Stomach (tissue), 9 donors: ENCODE measurements around the gene CYB561D1. TPM values are rescaled to one million over a fixed set of nuclear protein-coding genes. Genes with fewer than 3 reads are reported as not detected.

Source experiments
- DNase-seq, 2 donors: peaks; one replicate each; pipeline versions ENCODE4 v3.0.0 to v3.0.0-alpha.2; 2013 to 2019
- H3K27ac ChIP-seq, 5 donors: fragments of 200-600 bp in 4 of 5; sonication (generic) in 4 of 5; one replicate each; pipeline ENCODE4 v1.5.1; 2013 to 2019; ENCODE audit warnings: mild to moderate bottlenecking in 1 of 5, moderate library complexity in 1 of 5
- H3K27me3 ChIP-seq, 3 donors: fragments of 200-600 bp; sonication (generic); one replicate each; pipeline ENCODE4 v1.5.1; 2017 to 2019; ENCODE audit warnings: mixed run types in 1 of 3
- H3K36me3 ChIP-seq, 4 donors: fragments of 200-600 bp; sonication (generic); 1 replicate in 3 of 4; 2 replicates in 1 of 4; pipeline ENCODE4 v1.5.1; 2016 to 2019
- H3K4me1 ChIP-seq, 4 donors: fragments of 200-600 bp; sonication (generic); one replicate each; pipeline ENCODE4 v1.5.1; 2016 to 2019
- H3K4me3 ChIP-seq, 4 donors: fragments of 200-600 bp; sonication (generic) in 3 of 4; one replicate each; pipeline ENCODE4 v1.5.1; 2016 to 2019; ENCODE audit warnings: mild to moderate bottlenecking in 1 of 4
- H3K9me3 ChIP-seq, 4 donors: fragments of 200-600 bp; sonication (generic); one replicate each; pipeline ENCODE4 v1.5.1; 2016 to 2019
- EP300 ChIP-seq: sonication (generic); formaldehyde crosslinking; IDR thresholded peaks from one replicate; pipeline ENCODE4 v1.6.1; 2017; ENCODE audit warnings: antibody characterized with exemption
- POLR2A ChIP-seq, 4 donors: fragments of 450-650 bp; IDR thresholded peaks; one replicate each; pipeline ENCODE4 v1.6.1; 2016; ENCODE audit warnings: antibody characterized with exemption in 4 of 4, control low read depth in 2 of 4, mild to moderate bottlenecking in 1 of 4, moderate library complexity in 1 of 4
- POLR2AphosphoS5 ChIP-seq, 3 donors: sonication (generic); formaldehyde crosslinking; IDR thresholded peaks; one replicate each; pipeline ENCODE4 v1.6.1; 2016; ENCODE audit warnings: antibody characterized with exemption in 3 of 3
- WGBS, 5 donors: extraction: QIAGEN DNeasy Blood & Tissue Kit in 3 of 5; methylation state at CpG; one replicate each; pipeline versions ENCODE4 v1.1.5 to v1.1.7; 2013 to 2018; 5-methylcytosine and 5-hydroxymethylcytosine counted together
- intact Hi-C: fragments of 100-400 bp; cut with DNase I; formaldehyde crosslinking; loops from one replicate; pipeline ENCODE4 v1.15.1; 2023; ENCODE audit warnings: low total_unique reads
- polyA plus RNA-seq, 3 donors: library from polyadenylated mRNA; stranded (reverse); fragments of 200-250 nt; gene quantifications; one replicate each; pipeline ENCODE4 v1.2.3, GENCODE V29; 2013
- total RNA-seq, 5 donors: library from RNA; depleted of rRNA; stranded (reverse); fragments of >200 nt; gene quantifications; one replicate each; pipeline versions ENCODE4 v1.1.0 to v1.2.3, GENCODE V29; 2014 to 2016
- TF ChIP-seq, protein P1 (sequence below), 7 experiments: fragments of 450-650 bp in 4 of 7; fragments of 200-600 bp in 3 of 7; sonication (generic) in 3 of 7; IDR thresholded peaks; one replicate each; pipeline ENCODE4 v1.5.1; 2016 to 2019; ENCODE audit warnings: antibody characterized with exemption in 7 of 7, control low read depth in 2 of 7, mild to moderate bottlenecking in 1 of 7
- donor health status: healthy with polysubstance abuse.
- donor health status: Bipolar disorder and iron deficiency.
- donor health status: healthy.

CYB561D1 gene
- total and polyA plus RNA-seq, 8 donors: 1.8 to 6.4 (median 2.5) TPM

- WGBS, 5 donors: 69 to 80% (median 78%) methylated on average over 9 of the region's 9 CpGs
- DNase-seq: no peak
- Histone ChIP-seq H3K27ac (no peak overlapping the region), H3K4me3 (no peak overlapping the region), H3K27me3 (no peaks in the 10 kb centered on the region), H3K36me3 (no peaks in the 10 kb centered on the region), H3K4me1 (peaks cover 0 to 17% (median 7%) of the 10 kb centered on the region in 4 donors), H3K9me3 (no peaks in the 10 kb centered on the region)
- TF ChIP-seq POLR2AphosphoS5 (IDR thresholded peaks at IDR 0.05) (no peak), EP300 (no peak), POLR2A (IDR thresholded peaks at IDR 0.05) (no peak)
- TF ChIP-seq, protein P1, sequence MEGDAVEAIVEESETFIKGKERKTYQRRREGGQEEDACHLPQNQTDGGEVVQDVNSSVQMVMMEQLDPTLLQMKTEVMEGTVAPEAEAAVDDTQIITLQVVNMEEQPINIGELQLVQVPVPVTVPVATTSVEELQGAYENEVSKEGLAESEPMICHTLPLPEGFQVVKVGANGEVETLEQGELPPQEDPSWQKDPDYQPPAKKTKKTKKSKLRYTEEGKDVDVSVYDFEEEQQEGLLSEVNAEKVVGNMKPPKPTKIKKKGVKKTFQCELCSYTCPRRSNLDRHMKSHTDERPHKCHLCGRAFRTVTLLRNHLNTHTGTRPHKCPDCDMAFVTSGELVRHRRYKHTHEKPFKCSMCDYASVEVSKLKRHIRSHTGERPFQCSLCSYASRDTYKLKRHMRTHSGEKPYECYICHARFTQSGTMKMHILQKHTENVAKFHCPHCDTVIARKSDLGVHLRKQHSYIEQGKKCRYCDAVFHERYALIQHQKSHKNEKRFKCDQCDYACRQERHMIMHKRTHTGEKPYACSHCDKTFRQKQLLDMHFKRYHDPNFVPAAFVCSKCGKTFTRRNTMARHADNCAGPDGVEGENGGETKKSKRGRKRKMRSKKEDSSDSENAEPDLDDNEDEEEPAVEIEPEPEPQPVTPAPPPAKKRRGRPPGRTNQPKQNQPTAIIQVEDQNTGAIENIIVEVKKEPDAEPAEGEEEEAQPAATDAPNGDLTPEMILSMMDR (IDR thresholded peaks at IDR 0.05): no peak
- intact Hi-C loops: no loop called here
These were observed 43.7 kb downstream of the CYB561D1 start for GRCh38 chr1:109537450-109538178.

DNA sequence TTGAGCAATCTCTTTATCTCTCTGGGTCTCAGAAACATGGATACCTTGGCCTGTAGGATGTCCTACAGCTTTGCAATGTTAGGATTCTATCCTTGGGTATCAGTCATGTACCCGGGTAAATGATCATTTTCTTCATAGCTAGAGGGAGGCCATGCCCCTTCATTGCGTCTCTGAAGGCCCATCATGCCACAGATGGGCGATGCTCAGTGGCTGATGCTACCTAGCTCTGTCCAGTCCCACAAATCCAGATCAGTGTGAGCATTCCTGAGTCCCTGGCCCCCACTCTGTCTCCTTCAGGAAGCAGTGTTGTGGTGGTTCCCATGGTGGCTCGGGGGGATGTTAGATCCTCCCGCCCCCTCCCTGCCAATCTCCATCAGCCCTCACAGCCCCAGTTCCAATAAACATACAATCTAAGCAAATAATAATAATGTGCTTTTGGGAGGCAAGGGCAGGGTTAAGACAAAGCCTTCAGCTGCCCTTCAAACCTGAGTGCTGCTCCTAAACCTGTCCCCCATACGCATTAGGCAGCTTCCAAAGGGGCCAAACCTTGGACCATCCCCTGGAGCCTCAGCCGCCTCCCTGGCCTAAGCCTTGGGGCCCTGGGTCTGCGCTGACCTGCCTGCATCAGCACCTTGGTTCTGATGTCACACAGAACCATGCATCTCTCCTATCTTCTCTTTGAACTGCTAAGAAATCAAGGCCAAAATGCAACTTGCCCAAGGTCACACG lies 45.1 kb downstream of the CYB561D1 start:
- Histone ChIP-seq H3K27me3 (no peaks in the 10 kb centered on the region), H3K36me3 (no peaks in the 10 kb centered on the region), H3K4me3 (no peak overlapping the region), H3K4me1 (peaks cover 0 to 13% (median 3%) of the 10 kb centered on the region in 4 donors), H3K9me3 (no peaks in the 10 kb centered on the region), H3K27ac (no peak overlapping the region)
- intact Hi-C loops: no loop called here
- no peak for DNase-seq
- WGBS, 5 donors: 86 to 92% (median 88%) methylated on average over 9 of the region's 9 CpGs
- TF ChIP-seq POLR2A (IDR thresholded peaks at IDR 0.05) (no peak), EP300 (no peak), POLR2AphosphoS5 (IDR thresholded peaks at IDR 0.05) (no peak)
- TF ChIP-seq, protein P1 (IDR thresholded peaks at IDR 0.05): no peak

DNA sequence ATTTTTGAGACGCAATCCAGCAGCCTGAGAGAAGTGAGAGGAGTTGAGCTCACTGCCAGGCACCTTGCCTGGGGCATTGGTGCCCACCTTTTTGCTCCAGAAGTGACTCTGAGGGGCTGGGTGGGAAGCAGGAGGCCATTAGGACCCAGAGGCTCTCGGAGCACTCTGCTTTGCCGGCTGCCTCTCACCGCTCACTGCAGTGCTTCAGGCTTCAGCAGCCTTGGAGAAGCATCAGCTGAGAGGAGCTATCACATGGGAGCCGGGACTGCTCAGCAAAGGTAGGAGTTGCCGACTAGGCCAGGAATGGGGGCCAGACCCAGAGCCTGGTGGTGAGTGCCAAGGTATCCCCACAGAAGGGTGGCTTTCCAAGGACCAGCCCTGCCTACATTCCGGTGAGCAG lies 45.8 kb downstream of the CYB561D1 start, which contains the start of gene GPR61:
TSS of gene GPR61 (plus strand) at position 197 of the 400 bp plus-strand sequence. CDS start 3,151 bp downstream, outside the sequence.
- WGBS, 5 donors: 40 to 62% (median 52%) methylated on average over 3 to 7 of the region's 7 CpGs
- H3K27ac ChIP-seq: no peak within 1 kb of the TSS
- H3K4me1 ChIP-seq: peaks cover 0 to 13% (median 3%) of the 10 kb centered on the region in 4 donors
- no peaks in the 10 kb centered on the region for H3K27me3 ChIP-seq
- DNase-seq: no peak
- TF ChIP-seq POLR2A (IDR thresholded peaks at IDR 0.05): no peak
- H3K4me3 ChIP-seq: no peak within 1 kb of the TSS
- no peaks in the 10 kb centered on the region for H3K36me3 ChIP-seq
- intact Hi-C loops: loop anchor here (5.0 to 10.0 kb wide), 2 partner anchors 93 to 235 kb away; no protein-coding TSS in a partner anchor
- no peaks in the 10 kb centered on the region for H3K9me3 ChIP-seq

DNA sequence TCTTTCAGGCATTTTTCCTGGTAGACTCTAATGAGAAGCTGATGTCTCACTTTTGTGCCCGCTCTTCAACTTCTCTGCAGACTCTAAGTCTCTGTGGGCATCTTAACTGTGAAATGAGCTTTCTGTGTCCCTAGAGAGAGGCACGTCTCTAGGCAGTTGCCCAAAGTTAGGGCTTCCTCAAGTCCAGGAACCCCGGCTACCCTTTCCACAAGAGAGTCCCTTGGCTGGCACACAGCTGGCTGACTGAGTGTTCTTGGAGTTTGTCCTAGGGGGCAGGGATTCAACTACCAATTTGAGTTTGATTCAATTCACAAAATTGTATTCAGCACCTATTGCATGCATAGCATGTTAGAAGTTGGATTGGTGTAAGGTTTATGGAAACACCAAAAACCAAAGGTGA lies 47.2 kb downstream of the CYB561D1 start:
- TF ChIP-seq EP300 (no peak), POLR2A (IDR thresholded peaks at IDR 0.05) (no peak), POLR2AphosphoS5 (IDR thresholded peaks at IDR 0.05) (no peak)
- TF ChIP-seq, protein P1 (IDR thresholded peaks at IDR 0.05): no peak
- Histone ChIP-seq H3K4me3 (no peak overlapping the region), H3K9me3 (no peaks in the 10 kb centered on the region), H3K27ac (no peak overlapping the region), H3K4me1 (peaks cover 0 to 6% (median 1%) of the 10 kb centered on the region in 4 donors), H3K27me3 (no peaks in the 10 kb centered on the region), H3K36me3 (no peaks in the 10 kb centered on the region)
- intact Hi-C loops: loop anchor here (5.0 to 10.0 kb wide), 2 partner anchors 91 to 234 kb away; no protein-coding TSS in a partner anchor
- 82 to 90% (median 84%) methylated on average over 3 of the region's 3 CpGs for whole genome bisulfite sequencing, 5 donors
- no peak for DNase-seq
